HepG2 (cell line): Measurements from ENCODE around the gene ST3GAL4. TPM values are rescaled to one million over a fixed set of nuclear protein-coding genes. Genes with fewer than 3 reads are reported as not detected.

Experiments used
- ATAC-seq: fragments of 200-7000 bp; cut with Tn5 transposase; 3 replicates; pipeline ENCODE4 v1.9.1; 2020; ENCODE audit warnings: mild to moderate bottlenecking, moderate library complexity
- BruUV-seq: library from RNA; stranded (reverse); fragments of 400-500 nt; replicated peaks from 2 replicates; lab custom pipeline; 2021; lab: Mats Ljungman, UMichigan
- CTCF ChIA-PET: fragments of 300-600 bp; formaldehyde crosslinking; extraction: SDS; loops from one replicate; lab custom pipeline; 2021; ENCODE audit warnings: low total read pairs, inconsistent platforms, low intra/inter-chr PET ratio; lab: Yijun Ruan, JAX
- POLR2A ChIA-PET: fragments of 350-600 bp; sonication (Branson Sonifier 250); formaldehyde crosslinking; loops from one replicate; lab custom pipeline; 2020; ENCODE audit warnings: antibody characterized with exemption, inconsistent platforms; lab: Yijun Ruan, JAX
- DNase-seq: peaks from one replicate; pipeline ENCODE4 v3.0.0-alpha.2; 2015; ENCODE audit warnings: low spot score
- FAIRE-seq: peaks from 3 replicates; lab custom pipeline; 2011; peaks lifted over from hg19 to GRCh38; lab: Jason Lieb, UNC
- H2AFZ ChIP-seq: one replicate; pipeline ENCODE4 v1.6.1; 2011; ENCODE audit warnings: low read length, inconsistent platforms
- H3K27ac ChIP-seq: fragments of 300-600 bp; 3 replicates; pipeline ENCODE4 v1.8.0; 2011; ENCODE audit warnings: mixed run types, mild to moderate bottlenecking, mixed read lengths, low read length, inconsistent platforms; ENCODE audit not compliant: insufficient read depth; ENCODE audit errors: extremely low read length
- H3K27me3 ChIP-seq, 2 experiments: fragments of 200-600 bp in 1 of 2; 2 replicates in 1 of 2; 3 replicates in 1 of 2; pipeline versions ENCODE4 v1.6.0 to v1.8.0; 2011; ENCODE audit warnings: low read length in 2 of 2, mild to moderate bottlenecking in 2 of 2, moderate library complexity in 2 of 2, inconsistent platforms in 1 of 2; ENCODE audit not compliant: insufficient read depth in 2 of 2, control insufficient read depth in 1 of 2
- H3K36me3 ChIP-seq, 2 experiments: fragments of 200-600 bp in 1 of 2; replicated peaks in 1 of 2; 2 replicates in 1 of 2; 3 replicates in 1 of 2; pipeline versions ENCODE4 v1.5.1 to v1.8.0; 2011; ENCODE audit warnings: low read length in 2 of 2, inconsistent platforms in 1 of 2; ENCODE audit not compliant: insufficient read depth in 2 of 2, control insufficient read depth in 1 of 2
- H3K4me1 ChIP-seq: 2 replicates; pipeline ENCODE4 v1.5.1; 2012; ENCODE audit warnings: low read length, inconsistent platforms; ENCODE audit not compliant: insufficient read depth
- H3K4me2 ChIP-seq: 2 replicates; pipeline ENCODE4 v1.6.0; 2011; ENCODE audit warnings: low read depth, low read length, inconsistent platforms
- H3K4me3 ChIP-seq, 3 experiments: fragments of 200-600 bp in 1 of 3; sonication (generic), shearing (Covaris generic) in 1 of 3; replicated peaks in 1 of 3; 2 replicates each; pipeline ENCODE4 v1.5.1; 2011 to 2016; ENCODE audit warnings: low read length in 3 of 3, inconsistent platforms in 2 of 3, low read depth in 2 of 3, mild to moderate bottlenecking in 2 of 3, control low read depth in 1 of 3, mixed read lengths in 1 of 3; ENCODE audit not compliant: insufficient read depth in 1 of 3
- H3K79me2 ChIP-seq: one replicate; pipeline ENCODE4 v1.6.1; 2011; ENCODE audit warnings: low read length, inconsistent platforms; ENCODE audit not compliant: insufficient read depth
- H3K9ac ChIP-seq: 2 replicates; pipeline ENCODE4 v1.6.0; 2011; ENCODE audit warnings: mild to moderate bottlenecking, low read depth, low read length, inconsistent platforms; ENCODE audit not compliant: insufficient read depth
- H3K9me3 ChIP-seq: 2 replicates; pipeline ENCODE4 v1.5.1; 2012; ENCODE audit warnings: mild to moderate bottlenecking, low read length
- H4K20me1 ChIP-seq: 2 replicates; pipeline ENCODE4 v1.6.0; 2011; ENCODE audit warnings: inconsistent platforms, mild to moderate bottlenecking, low read length, moderate library complexity; ENCODE audit not compliant: insufficient read depth
- GLI4 ChIP-seq: sonication (generic); formaldehyde crosslinking; IDR thresholded peaks from 2 replicates; pipeline ENCODE4 v1.5.1; 2020; ENCODE audit warnings: missing genetic modification reagents, mild to moderate bottlenecking, moderate library complexity, borderline replicate concordance
- ISL2 ChIP-seq: sonication (generic); formaldehyde crosslinking; IDR thresholded peaks from 2 replicates; pipeline ENCODE4 v1.5.0; 2020; ENCODE audit warnings: missing genetic modification reagents
- KDM3A ChIP-seq: IDR thresholded peaks from 2 replicates; pipeline ENCODE4 v1.6.1; 2018; ENCODE audit warnings: low read depth, missing compliant biosample characterization
- MXD4 ChIP-seq: IDR thresholded peaks from 2 replicates; pipeline ENCODE4 v1.6.1; 2016; ENCODE audit warnings: mild to moderate bottlenecking, missing biosample characterization, missing genetic modification reagents
- NFKBIZ ChIP-seq: IDR thresholded peaks from 2 replicates; pipeline ENCODE4 v1.6.1; 2018; ENCODE audit warnings: missing genetic modification reagents, missing compliant biosample characterization
- SMAD3 ChIP-seq: sonication (generic); formaldehyde crosslinking; IDR thresholded peaks from 2 replicates; pipeline ENCODE4 v1.4.0; 2020; ENCODE audit warnings: missing genetic modification reagents
- SMC3 ChIP-seq: IDR thresholded peaks from 2 replicates; pipeline ENCODE4 v1.6.1; 2011; ENCODE audit warnings: low read length, improper control_type of control experiment
- YY1 ChIP-seq: IDR thresholded peaks from 2 replicates; pipeline ENCODE4 v1.6.1; 2011; ENCODE audit warnings: low read length, low read depth, moderate library complexity, mild to moderate bottlenecking; ENCODE audit not compliant: insufficient read depth, insufficient replicate concordance
- ZFP62 ChIP-seq: sonication (generic); formaldehyde crosslinking; IDR thresholded peaks from 2 replicates; pipeline ENCODE4 v1.4.0; 2020; ENCODE audit warnings: missing genetic modification reagents
- ZNF598 ChIP-seq: sonication (generic); formaldehyde crosslinking; IDR thresholded peaks from 2 replicates; pipeline ENCODE4 v1.5.1; 2020; ENCODE audit warnings: mild to moderate bottlenecking, missing genetic modification reagents, borderline replicate concordance
- ZNF775 ChIP-seq: sonication (generic); formaldehyde crosslinking; IDR thresholded peaks from 2 replicates; pipeline ENCODE4 v1.4.0; 2020; ENCODE audit warnings: missing genetic modification reagents, mild to moderate bottlenecking, moderate library complexity, borderline replicate concordance
- WGBS: methylation state at CpG from one replicate; pipeline ENCODE4 v1.1.6; 2017; ENCODE audit warnings: low lambda C conversion rate; 5-methylcytosine and 5-hydroxymethylcytosine counted together
- in situ Hi-C: cut with HindIII; loops from 2 replicates; pipeline ENCODE4 v1.10.0; 2017; ENCODE audit warnings: low pct_unique_long_range_greater_than_20kb; ENCODE audit not compliant: extremely low pct_ligation_motif_present
- intact Hi-C: fragments of 100-400 bp; cut with micrococcal nuclease; formaldehyde crosslinking; loops from one replicate; pipeline ENCODE4 v1.10.0; 2022; ENCODE audit not compliant: unreplicated experiment
- polyA plus RNA-seq, 8 experiments: library from polyadenylated mRNA; depleted of rRNA in 3 of 8; stranded (reverse) in 7 of 8; unstranded in 1 of 8; fragments of >200 nt; fragmentation: Illumina TruSeq in 4 of 8; extraction: Trizol in 4 of 8; gene quantifications; 2 replicates each; pipeline versions ENCODE4 v1.2.1 to v1.2.3, GENCODE V29; 2011 to 2016; ENCODE audit warnings: low read depth in 4 of 8, missing spikeins in 1 of 8, mixed read lengths in 1 of 8; ENCODE audit not compliant: insufficient read depth in 1 of 8
- total RNA-seq, 5 experiments: library from RNA; depleted of rRNA; stranded (reverse); fragments of >200 nt; fragmentation: Illumina TruSeq; extraction: Trizol; gene quantifications; 2 replicates each; pipeline ENCODE4 v1.2.3, GENCODE V29; 2016; ENCODE audit warnings: low read depth in 1 of 5
- TF ChIP-seq, protein P1 (sequence below): sonication (generic); formaldehyde crosslinking; IDR thresholded peaks from 2 replicates; pipeline ENCODE4 v1.5.1; 2020; ENCODE audit warnings: mild to moderate bottlenecking, missing genetic modification reagents
- TF ChIP-seq, protein P2 (sequence below): sonication (generic); formaldehyde crosslinking; IDR thresholded peaks from 2 replicates; pipeline ENCODE4 v1.4.0; 2020; ENCODE audit warnings: missing genetic modification reagents, low read depth, mild to moderate bottlenecking, borderline replicate concordance
- TF ChIP-seq, protein P3 (sequence below): sonication (generic); formaldehyde crosslinking; IDR thresholded peaks from 2 replicates; pipeline ENCODE4 v1.8.1; 2022; ENCODE audit warnings: low read depth, mild to moderate bottlenecking, missing genetic modification reagents
- TF ChIP-seq, protein P4 (sequence below): IDR thresholded peaks from 2 replicates; pipeline ENCODE4 v1.6.1; 2016; ENCODE audit warnings: mild to moderate bottlenecking
- TF ChIP-seq, protein P5 (sequence below): sonication (generic); formaldehyde crosslinking; IDR thresholded peaks from 2 replicates; pipeline ENCODE4 v1.4.0; 2020; ENCODE audit warnings: missing genetic modification reagents

The ST3GAL4 gene
- total and polyA plus RNA-seq, 2 of the 13 experiments (the other 11 are each of a cell fraction or from before 2014, with no cell fraction given) = 9.1 to 13.3 TPM

DNA sequence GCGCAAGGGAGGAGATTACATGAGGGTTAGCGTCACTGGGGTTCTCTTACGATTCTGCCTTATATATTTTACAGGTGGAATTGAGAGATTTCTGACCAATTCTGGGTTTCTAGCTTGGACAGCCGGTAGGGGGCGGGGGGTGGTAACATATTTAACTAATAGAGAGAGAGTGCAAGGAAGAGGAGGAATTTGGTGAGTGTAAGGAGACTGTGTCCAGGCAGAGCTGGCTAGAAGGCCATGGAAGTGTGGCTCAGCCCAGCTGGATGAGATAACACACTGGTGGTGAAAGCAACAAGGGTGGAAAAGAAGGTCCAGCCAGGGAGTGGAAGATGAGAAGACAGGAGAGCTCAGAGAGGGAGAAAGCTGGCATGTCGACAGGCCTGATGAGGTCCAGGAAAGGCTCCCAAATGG lies 56.5 kb downstream of the ST3GAL4 start (continued):
- TF ChIP-seq YY1 = no peak
- TF ChIP-seq, protein P1, sequence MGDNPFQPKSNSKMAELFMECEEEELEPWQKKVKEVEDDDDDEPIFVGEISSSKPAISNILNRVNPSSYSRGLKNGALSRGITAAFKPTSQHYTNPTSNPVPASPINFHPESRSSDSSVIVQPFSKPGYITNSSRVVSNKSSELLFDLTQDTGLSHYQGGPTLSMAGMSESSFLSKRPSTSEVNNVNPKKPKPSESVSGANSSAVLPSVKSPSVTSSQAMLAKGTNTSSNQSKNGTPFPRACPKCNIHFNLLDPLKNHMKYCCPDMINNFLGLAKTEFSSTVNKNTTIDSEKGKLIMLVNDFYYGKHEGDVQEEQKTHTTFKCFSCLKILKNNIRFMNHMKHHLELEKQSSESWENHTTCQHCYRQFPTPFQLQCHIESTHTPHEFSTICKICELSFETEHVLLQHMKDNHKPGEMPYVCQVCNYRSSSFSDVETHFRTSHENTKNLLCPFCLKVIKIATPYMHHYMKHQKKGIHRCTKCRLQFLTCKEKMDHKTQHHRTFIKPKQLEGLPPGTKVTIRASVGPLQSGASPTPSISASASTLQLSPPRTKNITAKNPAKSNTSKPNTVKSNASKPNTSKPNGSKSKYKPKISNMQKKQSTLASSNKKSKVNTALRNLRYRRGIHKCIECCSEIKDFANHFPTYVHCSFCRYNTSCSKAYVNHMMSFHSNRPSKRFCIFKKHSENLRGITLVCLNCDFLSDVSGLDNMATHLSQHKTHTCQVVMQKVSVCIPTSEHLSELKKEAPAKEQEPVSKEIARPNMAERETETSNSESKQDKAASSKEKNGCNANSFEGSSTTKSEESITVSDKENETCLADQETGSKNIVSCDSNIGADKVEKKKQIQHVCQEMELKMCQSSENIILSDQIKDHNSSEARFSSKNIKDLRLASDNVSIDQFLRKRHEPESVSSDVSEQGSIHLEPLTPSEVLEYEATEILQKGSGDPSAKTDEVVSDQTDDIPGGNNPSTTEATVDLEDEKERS (CRISPR knock-in tag) = no peak

DNA sequence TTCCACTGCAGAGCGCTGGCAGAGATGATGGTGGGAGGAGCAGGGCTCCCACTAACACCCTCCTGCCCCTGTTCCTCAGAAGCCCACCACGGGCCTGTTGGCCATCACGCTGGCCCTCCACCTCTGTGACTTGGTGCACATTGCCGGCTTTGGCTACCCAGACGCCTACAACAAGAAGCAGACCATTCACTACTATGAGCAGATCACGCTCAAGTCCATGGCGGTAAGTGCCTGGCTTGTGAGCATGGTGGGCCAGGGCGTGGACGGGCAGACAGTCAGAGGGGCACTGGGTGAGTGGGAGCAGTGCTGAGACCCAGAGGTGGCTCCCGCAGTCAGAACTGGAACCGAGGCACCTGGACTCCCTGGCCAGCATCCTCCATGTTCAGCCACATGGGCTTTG lies 57.9 kb downstream of the ST3GAL4 start:
- intact Hi-C loops = no loop called here
- in situ Hi-C loops = no loop called here
- no peak overlapping the region for H3K4me2 ChIP-seq
- FAIRE-seq (no peak), DNase-seq (no peak), ATAC-seq (no peak)
- no TSS peak for BruUV-seq
- H3K9me3 ChIP-seq = no peaks in the 10 kb centered on the region
- no peak overlapping the region for H3K9ac ChIP-seq
- H4K20me1 ChIP-seq = no peaks in the 10 kb centered on the region
- CTCF ChIA-PET = no interaction called here
- peaks cover 8 to 55% of the 10 kb centered on the region in 2 experiments; a peak in 4 of 5 replicates for H3K36me3 ChIP-seq
- H3K4me3 ChIP-seq = no peak overlapping the region
- no peaks in the 10 kb centered on the region for H3K79me2 ChIP-seq
- H3K27me3 ChIP-seq = no peaks in the 10 kb centered on the region
- WGBS = 91% methylated on average over 5 of the region's 11 CpGs
- no peaks in the 10 kb centered on the region for H3K4me1 ChIP-seq
- H3K27ac ChIP-seq = no peak overlapping the region
- POLR2A ChIA-PET = no interaction called here
- no peak overlapping the region for H2AFZ ChIP-seq
- no peak for TF ChIP-seq GLI4 (CRISPR knock-in tag)
- TF ChIP-seq, protein P2, sequence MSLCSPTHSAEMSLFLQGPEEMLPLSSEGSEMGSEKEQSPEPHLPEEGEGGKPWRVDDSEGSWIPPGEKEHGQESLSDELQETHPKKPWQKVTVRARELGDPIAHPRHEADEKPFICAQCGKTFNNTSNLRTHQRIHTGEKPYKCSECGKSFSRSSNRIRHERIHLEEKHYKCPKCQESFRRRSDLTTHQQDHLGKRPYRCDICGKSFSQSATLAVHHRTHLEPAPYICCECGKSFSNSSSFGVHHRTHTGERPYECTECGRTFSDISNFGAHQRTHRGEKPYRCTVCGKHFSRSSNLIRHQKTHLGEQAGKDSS (CRISPR knock-in tag) = no peak
- TF ChIP-seq, protein P3, sequence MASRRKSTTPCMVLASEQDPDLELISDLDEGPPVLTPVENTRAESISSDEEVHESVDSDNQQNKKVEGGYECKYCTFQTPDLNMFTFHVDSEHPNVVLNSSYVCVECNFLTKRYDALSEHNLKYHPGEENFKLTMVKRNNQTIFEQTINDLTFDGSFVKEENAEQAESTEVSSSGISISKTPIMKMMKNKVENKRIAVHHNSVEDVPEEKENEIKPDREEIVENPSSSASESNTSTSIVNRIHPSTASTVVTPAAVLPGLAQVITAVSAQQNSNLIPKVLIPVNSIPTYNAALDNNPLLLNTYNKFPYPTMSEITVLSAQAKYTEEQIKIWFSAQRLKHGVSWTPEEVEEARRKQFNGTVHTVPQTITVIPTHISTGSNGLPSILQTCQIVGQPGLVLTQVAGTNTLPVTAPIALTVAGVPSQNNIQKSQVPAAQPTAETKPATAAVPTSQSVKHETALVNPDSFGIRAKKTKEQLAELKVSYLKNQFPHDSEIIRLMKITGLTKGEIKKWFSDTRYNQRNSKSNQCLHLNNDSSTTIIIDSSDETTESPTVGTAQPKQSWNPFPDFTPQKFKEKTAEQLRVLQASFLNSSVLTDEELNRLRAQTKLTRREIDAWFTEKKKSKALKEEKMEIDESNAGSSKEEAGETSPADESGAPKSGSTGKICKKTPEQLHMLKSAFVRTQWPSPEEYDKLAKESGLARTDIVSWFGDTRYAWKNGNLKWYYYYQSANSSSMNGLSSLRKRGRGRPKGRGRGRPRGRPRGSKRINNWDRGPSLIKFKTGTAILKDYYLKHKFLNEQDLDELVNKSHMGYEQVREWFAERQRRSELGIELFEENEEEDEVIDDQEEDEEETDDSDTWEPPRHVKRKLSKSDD = no peak
- no peak for TF ChIP-seq NFKBIZ (CRISPR knock-in tag)
- no peak for TF ChIP-seq KDM3A (CRISPR knock-in tag)
- no peak for TF ChIP-seq ZFP62 (CRISPR knock-in tag)
- TF ChIP-seq, protein P4, sequence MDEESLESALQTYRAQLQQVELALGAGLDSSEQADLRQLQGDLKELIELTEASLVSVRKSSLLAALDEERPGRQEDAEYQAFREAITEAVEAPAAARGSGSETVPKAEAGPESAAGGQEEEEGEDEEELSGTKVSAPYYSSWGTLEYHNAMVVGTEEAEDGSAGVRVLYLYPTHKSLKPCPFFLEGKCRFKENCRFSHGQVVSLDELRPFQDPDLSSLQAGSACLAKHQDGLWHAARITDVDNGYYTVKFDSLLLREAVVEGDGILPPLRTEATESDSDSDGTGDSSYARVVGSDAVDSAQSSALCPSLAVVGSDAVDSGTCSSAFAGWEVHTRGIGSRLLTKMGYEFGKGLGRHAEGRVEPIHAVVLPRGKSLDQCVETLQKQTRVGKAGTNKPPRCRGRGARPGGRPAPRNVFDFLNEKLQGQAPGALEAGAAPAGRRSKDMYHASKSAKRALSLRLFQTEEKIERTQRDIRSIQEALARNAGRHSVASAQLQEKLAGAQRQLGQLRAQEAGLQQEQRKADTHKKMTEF (CRISPR knock-in tag) = no peak
- no peak for TF ChIP-seq ISL2
- TF ChIP-seq SMAD3 (CRISPR knock-in tag) = no peak
- TF ChIP-seq ZNF775 = no peak
- TF ChIP-seq ZNF598 (CRISPR knock-in tag) = no peak
- TF ChIP-seq MXD4 (CRISPR knock-in tag) = no peak
- no peak for TF ChIP-seq SMC3
- TF ChIP-seq, protein P5, sequence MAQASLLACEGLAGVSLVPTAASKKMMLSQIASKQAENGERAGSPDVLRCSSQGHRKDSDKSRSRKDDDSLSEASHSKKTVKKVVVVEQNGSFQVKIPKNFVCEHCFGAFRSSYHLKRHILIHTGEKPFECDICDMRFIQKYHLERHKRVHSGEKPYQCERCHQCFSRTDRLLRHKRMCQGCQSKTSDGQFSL = no peak
